Mononuclear cell (primary cell): ENCODE measurements around the gene GAST. TPM values are rescaled to one million over a fixed set of nuclear protein-coding genes. Genes with fewer than 3 reads are reported as not detected.

Source experiments
- H3K27me3 ChIP-seq: 2 replicates; pipeline ENCODE4 v1.6.0; 2011; ENCODE audit warnings: low read length, control low read depth; ENCODE audit not compliant: insufficient read depth
- H3K4me1 ChIP-seq: 2 replicates; pipeline ENCODE4 v1.5.1; 2011; ENCODE audit warnings: mild to moderate bottlenecking, low read length, control low read depth; ENCODE audit not compliant: insufficient read depth
- H3K4me3 ChIP-seq: 2 replicates; pipeline ENCODE4 v1.5.1; 2011; ENCODE audit warnings: mild to moderate bottlenecking, low read length, moderate library complexity
- H3K9me3 ChIP-seq: 2 replicates; pipeline ENCODE4 v1.5.1; 2011; ENCODE audit warnings: low read depth, mild to moderate bottlenecking, control low read depth, low read length
- total RNA-seq: library from RNA; depleted of rRNA; stranded (reverse); fragments of >200 nt; gene quantifications from one replicate; pipeline ENCODE4 v1.2.3, GENCODE V29; 2012

GAST gene
- total RNA-seq, 1 donor, result not detected

DNA sequence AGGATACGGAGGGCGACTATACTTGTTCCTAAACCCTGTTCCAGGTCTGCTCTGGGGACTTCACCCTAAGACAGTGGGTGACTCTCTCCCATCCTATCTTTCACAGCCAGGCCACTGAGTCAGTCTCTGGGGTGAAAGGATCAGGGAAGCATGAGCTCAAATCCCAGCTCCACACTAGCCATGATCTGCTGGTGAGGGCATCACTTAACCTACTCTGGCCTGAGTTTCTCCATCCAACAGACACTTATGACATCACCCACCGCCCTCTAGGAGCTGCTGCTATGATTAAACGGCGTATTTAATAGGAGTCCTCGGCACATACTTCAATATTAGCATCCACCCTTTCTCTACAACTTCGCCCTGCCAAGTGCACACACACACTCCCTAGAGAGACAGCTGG, 10.1 kb downstream of the GAST start:
- no peaks in the 10 kb centered on the region for H3K27me3 ChIP-seq
- no peak overlapping the region for H3K4me3 ChIP-seq
- peaks cover 6% of the 10 kb centered on the region for H3K4me1 ChIP-seq
- no peaks in the 10 kb centered on the region for H3K9me3 ChIP-seq

DNA sequence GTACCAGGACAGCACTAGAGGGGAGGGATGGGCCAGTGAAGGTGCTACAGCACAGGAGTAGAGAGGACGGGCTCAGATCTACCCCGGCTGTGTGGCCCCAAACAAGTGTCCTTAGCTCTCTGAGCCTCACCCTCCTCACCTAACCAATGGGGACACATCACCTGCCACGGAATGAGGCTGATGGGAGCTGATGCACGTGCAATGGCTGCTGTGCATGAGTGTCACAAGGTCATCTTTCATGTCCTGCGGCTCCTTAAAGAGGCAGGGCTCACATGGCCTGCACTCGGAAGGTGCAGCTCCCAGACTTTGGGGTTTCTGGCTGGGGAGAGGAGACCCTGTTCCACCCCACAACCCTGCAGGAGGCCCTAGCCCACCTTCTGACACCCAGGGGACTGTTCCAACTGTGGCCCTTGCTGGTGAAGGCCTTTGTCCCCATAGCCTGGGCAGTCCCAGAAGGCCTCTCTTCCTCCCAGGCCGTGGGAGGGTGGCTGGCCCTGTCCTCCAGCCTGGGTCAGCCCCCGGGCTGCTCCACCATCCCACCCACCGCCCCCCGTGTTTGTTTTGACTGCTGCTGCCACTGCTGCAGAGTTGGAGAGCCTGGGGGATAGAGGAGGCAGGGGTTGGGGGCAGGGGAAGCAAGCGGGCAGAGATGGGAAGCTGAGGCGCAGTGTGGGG, 11.8 kb downstream of the GAST start:
- Histone ChIP-seq H3K9me3 (no peaks in the 10 kb centered on the region), H3K27me3 (no peaks in the 10 kb centered on the region), H3K4me1 (no peaks in the 10 kb centered on the region), H3K4me3 (no peak overlapping the region)

DNA sequence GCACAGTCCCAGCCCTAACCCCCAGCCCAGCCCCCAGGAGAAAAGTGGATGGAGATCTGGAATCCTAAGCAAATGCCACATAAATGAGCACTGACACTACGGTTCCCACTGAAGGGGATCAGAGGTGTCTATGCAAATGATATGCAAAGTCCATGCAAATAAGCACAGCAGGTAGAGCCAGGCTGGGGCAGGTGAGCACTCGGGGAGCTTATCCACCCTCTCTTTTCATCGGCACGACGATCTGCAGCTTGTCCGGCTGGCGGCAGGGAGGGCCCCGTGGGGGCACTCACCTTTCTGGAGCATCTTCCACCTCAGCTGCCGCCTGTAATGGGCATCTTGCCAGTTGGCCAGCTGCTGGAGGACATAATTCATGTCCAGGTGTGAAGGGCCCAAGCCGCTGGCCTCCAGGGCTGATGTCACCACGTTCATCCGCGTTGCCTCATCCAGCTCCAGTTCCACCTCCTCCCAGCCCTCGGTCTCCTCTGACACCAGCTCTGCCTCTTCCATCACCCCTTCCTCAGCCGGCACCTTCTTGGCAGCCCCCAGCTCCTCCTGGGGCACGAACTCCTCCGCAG, 12.4 kb downstream of the GAST start:
- H3K4me3 ChIP-seq, result no peak overlapping the region
- H3K27me3 ChIP-seq, result no peaks in the 10 kb centered on the region
- no peaks in the 10 kb centered on the region for H3K4me1 ChIP-seq

DNA sequence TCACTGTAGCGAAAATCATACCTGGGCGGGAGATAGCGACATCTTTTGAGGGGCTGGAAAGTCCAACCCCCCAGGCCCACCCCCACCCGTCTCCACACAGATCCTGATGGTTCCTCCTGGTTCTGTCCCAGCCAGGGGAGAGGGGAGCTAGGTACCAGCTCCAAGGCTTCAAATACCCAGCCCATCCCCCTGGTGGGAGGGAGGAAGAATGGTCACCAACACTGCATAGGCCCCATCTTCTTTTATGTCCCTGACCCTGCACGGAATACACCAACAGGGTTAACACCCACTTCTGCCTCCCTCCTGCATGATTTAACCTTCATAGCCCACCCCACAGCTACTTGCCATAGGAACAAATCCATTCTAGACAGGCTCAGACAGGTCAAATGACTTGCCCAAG, 13.0 kb downstream of the GAST start:
- Histone ChIP-seq H3K4me1 (no peaks in the 10 kb centered on the region), H3K27me3 (no peaks in the 10 kb centered on the region), H3K4me3 (no peak overlapping the region), H3K9me3 (no peaks in the 10 kb centered on the region)

More for the DNA sequence above, 12.4 kb downstream of the GAST start:
- no peaks in the 10 kb centered on the region for H3K9me3 ChIP-seq

DNA sequence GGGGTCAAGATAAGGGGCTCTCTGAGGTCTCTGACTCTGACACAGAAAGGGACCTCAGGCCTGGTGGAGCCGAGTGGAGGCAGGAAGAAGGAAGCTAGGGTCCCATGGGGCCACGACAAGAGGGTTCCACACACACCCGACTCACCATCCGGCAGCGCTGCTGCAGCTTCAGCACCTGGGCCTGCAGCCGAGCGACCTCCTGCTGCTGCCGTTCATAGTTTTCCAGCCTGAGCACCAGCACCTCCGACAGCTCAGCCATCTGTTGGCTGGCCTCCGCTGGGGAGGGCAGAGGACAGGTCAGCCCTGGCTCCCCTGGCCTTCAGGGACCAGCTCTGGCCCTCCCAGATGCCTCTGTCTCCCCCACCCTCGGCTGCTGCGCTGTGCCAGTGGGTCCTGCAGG, 15.9 kb downstream of the GAST start:
- no peaks in the 10 kb centered on the region for H3K4me1 ChIP-seq
- no peak overlapping the region for H3K4me3 ChIP-seq
- peaks cover 15% of the 10 kb centered on the region for H3K27me3 ChIP-seq
- no peaks in the 10 kb centered on the region for H3K9me3 ChIP-seq

DNA sequence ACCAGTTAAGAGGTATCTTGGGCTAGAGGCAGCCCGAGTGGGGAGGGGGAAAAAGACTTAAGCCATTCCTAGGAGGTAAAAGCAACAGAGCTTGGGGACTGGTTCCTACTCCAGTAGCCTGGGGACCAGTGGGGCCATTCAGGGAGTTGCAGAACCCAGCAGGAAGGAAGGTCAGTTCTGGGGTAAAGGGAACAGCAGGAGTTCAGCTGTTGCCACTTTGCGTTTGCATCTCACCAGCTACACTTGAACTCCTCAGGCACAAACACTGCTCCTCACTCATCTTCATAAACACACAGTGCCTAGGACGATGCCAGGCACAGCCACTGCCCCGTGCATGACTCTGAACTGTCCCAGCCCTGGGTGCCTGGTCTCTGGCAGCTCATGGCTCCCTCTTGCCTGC, 18.3 kb downstream of the GAST start:
- Histone ChIP-seq H3K4me3 (no peak overlapping the region), H3K27me3 (peaks cover 30% of the 10 kb centered on the region), H3K9me3 (no peaks in the 10 kb centered on the region), H3K4me1 (peaks cover 10% of the 10 kb centered on the region)

DNA sequence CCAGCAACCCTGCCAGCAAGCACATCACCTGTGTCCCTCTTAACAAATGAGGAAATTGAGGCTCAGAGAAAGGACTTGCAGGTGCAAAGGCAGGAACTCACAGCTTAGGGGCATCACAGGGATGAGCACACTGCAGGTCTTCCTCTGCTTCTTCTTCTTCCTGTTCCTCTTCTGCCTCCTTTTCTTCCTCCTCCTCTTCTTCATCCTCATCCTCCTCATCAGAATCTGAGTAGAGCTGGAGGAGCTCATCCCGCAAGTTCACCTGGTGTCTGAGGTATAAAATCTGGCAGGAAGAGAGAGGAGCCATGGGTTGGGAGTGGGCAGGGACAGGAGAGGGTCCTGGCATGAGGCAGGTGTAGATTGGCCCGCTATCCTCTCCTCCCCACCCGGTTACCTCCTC, 19.7 kb downstream of the GAST start:
- H3K9me3 ChIP-seq, result no peaks in the 10 kb centered on the region
- peaks cover 40% of the 10 kb centered on the region for H3K27me3 ChIP-seq
- peaks cover 10% of the 10 kb centered on the region for H3K4me1 ChIP-seq
- no peak overlapping the region for H3K4me3 ChIP-seq

DNA sequence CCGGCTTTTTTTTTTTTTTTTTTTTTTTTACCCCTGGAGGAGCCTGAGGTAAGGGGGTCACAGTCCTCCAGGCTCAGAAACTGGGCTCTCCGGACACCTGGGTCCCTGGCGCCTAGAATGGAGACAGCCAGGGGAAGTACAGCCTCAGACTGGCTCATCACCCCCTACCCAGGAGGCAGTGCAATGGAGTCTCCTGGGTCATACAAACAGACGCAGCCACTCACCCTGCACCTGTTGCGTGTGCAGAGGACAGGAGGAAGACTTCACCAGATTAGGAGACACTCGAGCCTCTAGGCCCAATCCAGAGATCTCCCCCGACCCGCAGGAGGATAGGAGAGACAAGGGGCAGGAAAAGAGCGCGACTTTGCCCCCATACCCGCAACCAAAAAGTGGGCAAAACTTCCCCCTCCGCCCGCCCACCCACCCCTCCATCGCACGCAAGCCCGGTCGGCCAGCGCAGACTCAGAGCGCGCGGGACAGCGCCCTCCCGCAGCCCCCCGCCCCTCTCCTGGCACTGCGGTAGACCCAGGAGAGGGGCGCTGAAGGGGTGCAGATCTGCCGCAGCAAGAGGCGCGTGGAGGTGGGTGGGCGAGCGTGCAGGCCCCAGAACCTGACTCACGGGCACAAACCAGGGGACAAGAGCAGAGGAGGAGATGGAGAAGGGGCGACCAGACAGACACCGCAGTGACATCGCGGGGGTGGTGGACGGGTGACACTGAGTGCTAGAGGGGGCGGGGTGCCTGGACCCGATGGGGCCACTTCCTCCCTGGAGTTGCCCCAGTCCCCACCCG, 21.4 kb downstream of the GAST start:
- H3K9me3 ChIP-seq, result no peaks in the 10 kb centered on the region
- H3K4me3 ChIP-seq, result no peak overlapping the region
- H3K4me1 ChIP-seq, result peaks cover 10% of the 10 kb centered on the region
- peaks cover 50% of the 10 kb centered on the region for H3K27me3 ChIP-seq

DNA sequence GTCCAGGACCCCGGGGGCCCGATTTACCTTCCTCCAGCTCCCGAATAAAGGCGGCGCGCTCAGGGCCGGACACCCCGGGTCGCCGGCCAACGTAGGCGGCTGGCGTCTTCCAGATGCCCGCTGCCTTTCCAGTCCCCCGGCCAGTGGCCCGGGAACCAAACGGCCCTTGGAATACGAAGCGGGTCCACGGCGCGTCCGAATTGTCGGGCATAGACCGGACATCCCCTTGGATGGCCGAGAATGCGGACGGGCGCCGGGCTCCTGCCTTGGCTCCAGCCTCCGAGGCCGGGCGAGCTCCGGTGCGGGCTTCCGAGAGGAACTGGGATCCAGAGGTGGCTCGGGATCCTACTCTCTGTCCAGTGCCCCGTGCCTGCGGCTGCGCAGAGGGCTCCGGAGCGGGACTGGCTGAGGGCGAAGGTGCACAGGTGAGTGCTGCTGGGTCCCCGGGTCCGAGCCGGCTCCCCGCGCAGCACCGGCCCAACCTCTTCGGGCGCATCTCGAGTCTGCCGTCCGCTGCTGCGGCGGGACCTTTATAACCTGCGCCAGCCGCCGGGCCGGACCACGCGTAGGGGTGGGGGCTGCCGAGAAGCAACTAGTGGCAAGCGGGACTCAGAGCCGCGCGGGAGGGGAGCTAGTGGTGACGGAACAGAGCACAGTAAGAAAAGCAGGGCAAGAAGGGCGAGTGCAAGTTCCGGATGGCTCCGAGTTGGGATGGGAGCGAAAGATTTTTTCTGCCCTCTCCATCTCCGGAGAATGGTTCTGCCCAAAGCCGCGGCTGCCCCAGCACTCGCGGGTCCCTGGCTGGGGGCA, 22.2 kb downstream of the GAST start, which contains the start of gene HAP1:
TSS of gene HAP1 (minus strand) at position 505 of the 810 bp plus-strand sequence. CDS start at position 496, 9 bp downstream.
- Histone ChIP-seq H3K27me3 (peaks cover 50% of the 10 kb centered on the region), H3K4me1 (peaks cover 10% of the 10 kb centered on the region), H3K9me3 (no peaks in the 10 kb centered on the region), H3K4me3 (no peak within 1 kb of the TSS)

DNA sequence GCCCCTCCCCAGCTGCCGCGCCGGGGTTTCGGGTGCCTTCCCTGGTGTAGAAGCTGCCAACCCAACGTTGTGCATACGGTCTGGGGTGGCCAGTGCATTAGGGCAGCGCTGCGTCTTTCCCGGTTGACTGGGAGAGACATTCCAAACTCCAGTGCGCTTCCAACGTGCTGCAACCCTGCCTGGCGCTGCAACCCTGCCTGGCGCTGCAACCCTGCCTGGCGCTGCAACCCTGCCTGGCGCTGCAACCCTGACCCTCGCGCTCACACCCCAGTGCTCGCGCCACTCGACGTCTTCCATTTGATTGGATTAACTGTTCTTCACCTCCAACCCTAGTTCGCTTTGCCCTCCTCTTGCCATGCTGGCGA, 22.8 kb downstream of the GAST start:
- Histone ChIP-seq H3K27me3 (peaks cover 50% of the 10 kb centered on the region), H3K4me3 (no peak overlapping the region), H3K4me1 (peaks cover 10% of the 10 kb centered on the region), H3K9me3 (no peaks in the 10 kb centered on the region)

DNA sequence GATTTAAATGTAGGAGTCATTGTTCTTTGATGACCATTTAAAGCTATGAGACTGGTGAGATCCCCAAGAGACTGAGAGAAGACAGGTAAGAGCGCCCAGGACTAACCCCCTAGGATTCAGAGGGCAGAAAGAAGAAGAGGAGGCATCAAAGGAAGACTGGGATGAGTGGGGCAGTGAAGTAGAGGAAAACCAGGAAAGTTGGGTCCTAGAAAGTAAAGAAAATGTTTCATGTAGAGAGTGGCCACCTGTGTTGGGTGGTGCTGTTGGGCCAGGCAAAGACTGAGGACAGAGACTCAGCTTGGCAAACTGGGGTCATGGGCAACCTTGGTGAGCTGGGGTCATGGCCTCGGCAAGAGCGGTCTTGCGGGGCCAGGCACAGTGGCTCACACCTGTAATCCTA, 23.6 kb downstream of the GAST start:
- H3K4me1 ChIP-seq, result peaks cover 10% of the 10 kb centered on the region
- H3K4me3 ChIP-seq, result no peak overlapping the region
- H3K9me3 ChIP-seq, result no peaks in the 10 kb centered on the region
- peaks cover 50% of the 10 kb centered on the region for H3K27me3 ChIP-seq

DNA sequence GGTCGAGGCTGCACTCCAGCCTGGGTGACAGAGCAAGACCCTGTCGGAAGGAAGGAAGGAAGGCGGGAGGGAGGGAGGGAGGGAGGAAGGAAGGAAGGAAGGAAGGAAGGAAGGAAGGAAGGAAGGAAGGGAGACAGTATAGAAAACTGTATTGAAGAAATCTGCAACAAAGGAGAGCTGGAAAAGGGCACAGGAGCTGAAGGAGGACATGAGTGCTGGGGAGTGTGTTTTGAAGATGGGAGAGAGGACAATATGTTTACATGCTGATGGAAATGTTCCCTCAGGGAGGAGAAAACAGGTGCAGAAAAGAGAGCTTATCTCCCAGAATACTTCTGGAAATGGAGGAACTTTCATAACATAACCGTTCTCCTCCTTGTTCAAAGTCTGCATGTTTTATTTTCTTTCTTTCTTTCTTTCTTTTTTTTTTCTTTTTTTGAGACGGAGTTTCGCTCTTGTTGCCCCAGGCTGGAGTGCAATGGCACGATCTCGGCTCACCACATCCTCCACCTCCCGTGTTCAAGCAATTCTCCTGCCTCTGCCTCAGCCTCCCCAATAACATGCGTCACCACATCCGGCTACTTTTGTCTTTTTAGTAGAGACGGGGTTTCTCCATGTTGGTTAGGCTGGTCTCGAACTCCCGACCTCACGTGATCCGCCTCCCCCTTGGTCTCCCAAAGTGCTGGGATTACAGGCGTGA, 25.0 kb downstream of the GAST start:
- H3K27me3 ChIP-seq, result peaks cover 43% of the 10 kb centered on the region
- H3K9me3 ChIP-seq, result no peaks in the 10 kb centered on the region
- peaks cover 10% of the 10 kb centered on the region for H3K4me1 ChIP-seq
- no peak overlapping the region for H3K4me3 ChIP-seq

DNA sequence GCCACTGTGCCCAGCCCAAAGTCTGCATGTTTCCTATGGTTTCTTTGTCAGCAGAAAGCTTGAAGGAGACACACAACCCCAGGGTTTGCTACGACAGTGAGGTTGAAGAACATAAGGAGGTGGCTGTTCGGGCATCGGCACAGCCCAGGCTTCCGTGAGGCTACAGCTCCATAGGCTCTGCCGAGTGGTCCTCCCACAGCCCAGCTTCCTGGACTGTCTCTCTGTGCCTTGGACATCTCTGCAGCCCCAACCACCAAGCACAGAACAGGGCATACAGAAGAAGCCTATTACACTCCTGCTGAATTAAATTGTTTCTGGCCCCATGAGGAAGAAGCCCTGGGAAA, 25.5 kb downstream of the GAST start:
- Histone ChIP-seq H3K4me1 (peaks cover 10% of the 10 kb centered on the region), H3K9me3 (no peaks in the 10 kb centered on the region), H3K4me3 (no peak overlapping the region), H3K27me3 (peaks cover 38% of the 10 kb centered on the region)

DNA sequence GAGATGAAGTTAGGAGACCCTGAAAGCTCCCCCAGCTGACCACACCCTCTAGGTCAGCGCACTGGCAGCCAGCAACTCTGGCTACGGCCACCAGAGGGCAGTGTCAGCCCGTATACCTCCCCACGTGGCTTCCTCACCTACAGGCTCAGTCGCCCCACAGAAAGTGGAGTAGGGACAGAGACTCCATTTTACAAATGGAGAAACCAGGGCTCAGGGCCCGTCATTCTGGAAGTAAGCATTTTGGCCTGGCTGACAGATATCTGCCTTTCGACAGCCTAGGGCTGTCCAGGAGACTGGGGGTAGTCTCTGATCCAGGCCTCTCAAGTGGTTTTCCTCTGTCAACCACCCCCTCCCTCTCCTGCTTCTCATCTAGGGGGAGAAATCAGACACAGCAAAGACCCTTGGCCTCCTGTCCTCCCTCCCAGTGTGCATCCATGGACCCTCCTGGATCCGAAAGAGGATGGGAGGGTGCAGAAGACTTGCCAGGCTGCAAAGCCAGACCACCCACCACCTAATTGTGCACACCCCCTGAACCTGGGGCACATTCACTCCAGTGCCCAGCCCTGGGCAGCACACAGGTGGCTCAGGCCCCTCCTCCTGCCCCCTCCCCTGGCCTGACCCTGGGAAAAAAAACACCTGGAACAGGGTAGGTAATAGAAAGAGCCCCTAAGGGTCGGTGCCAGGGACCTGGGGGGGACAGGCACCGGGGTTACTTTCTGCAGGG, 26.1 kb downstream of the GAST start:
- no peaks in the 10 kb centered on the region for H3K9me3 ChIP-seq
- peaks cover 10% of the 10 kb centered on the region for H3K4me1 ChIP-seq
- no peak overlapping the region for H3K4me3 ChIP-seq
- H3K27me3 ChIP-seq, result peaks cover 34% of the 10 kb centered on the region
